GM12878 (cell line): Measurements from ENCODE around the gene BTF3L4. TPM values are rescaled to one million over a fixed set of nuclear protein-coding genes. Genes with fewer than 3 reads are reported as not detected.
A peak's percentile ranks its signal among the peaks of the same experiment; 100 is the strongest.

Experiments used
- CBFB ChIP-seq: IDR thresholded peaks from 2 replicates; pipeline ENCODE4 v1.6.1; 2016; ENCODE audit warnings: antibody characterized with exemption, low read depth
- CEBPB ChIP-seq, 2 experiments: fragments of 150-350 bp in 1 of 2; IDR thresholded peaks; 2 replicates each; pipeline ENCODE4 v1.6.1; 2012 to 2014; ENCODE audit warnings: low read depth in 2 of 2, low read length in 2 of 2, borderline replicate concordance in 1 of 2, inconsistent platforms in 1 of 2
- IRF5 ChIP-seq: fragments of 450-650 bp; IDR thresholded peaks from 2 replicates; pipeline ENCODE4 v1.6.1; 2017; ENCODE audit warnings: borderline replicate concordance
- MLLT1 ChIP-seq: fragments of 450-650 bp; IDR thresholded peaks from 2 replicates; pipeline ENCODE4 v1.6.1; 2016; ENCODE audit warnings: mild to moderate bottlenecking
- PRDM15 ChIP-seq: fragments of 450-650 bp; formaldehyde crosslinking; IDR thresholded peaks from 2 replicates; pipeline ENCODE4 v1.4.0; 2020; ENCODE audit warnings: mild to moderate bottlenecking, moderate library complexity
- RB1 ChIP-seq: fragments of 450-650 bp; formaldehyde crosslinking; IDR thresholded peaks from 2 replicates; pipeline ENCODE4 v1.6.1; 2017; ENCODE audit warnings: mild to moderate bottlenecking, borderline replicate concordance
- SPI1 ChIP-seq: IDR thresholded peaks from 2 replicates; pipeline ENCODE4 v1.6.1; 2011; ENCODE audit warnings: low read depth, mild to moderate bottlenecking, low read length, moderate library complexity, borderline replicate concordance; ENCODE audit not compliant: insufficient read depth
- STAT3 ChIP-seq: IDR thresholded peaks from 2 replicates; pipeline ENCODE4 v1.6.1; 2011; ENCODE audit warnings: low read depth, low read length, improper control_type of control experiment
- TBL1XR1 ChIP-seq: IDR thresholded peaks from 2 replicates; pipeline ENCODE4 v1.6.1; 2012; ENCODE audit warnings: low read depth, low read length, improper control_type of control experiment
- ZBTB40 ChIP-seq: fragments of 450-650 bp; IDR thresholded peaks from 2 replicates; pipeline ENCODE4 v1.6.1; 2016; ENCODE audit warnings: mild to moderate bottlenecking, moderate library complexity, borderline replicate concordance
- ZNF217 ChIP-seq: fragments of 450-650 bp; IDR thresholded peaks from 2 replicates; pipeline ENCODE4 v1.6.1; 2017; ENCODE audit warnings: antibody characterized with exemption, mild to moderate bottlenecking
- ZNF592 ChIP-seq: fragments of 450-650 bp; IDR thresholded peaks from 2 replicates; pipeline ENCODE4 v1.6.1; 2017; ENCODE audit warnings: mild to moderate bottlenecking, moderate library complexity
- ZZZ3 ChIP-seq: IDR thresholded peaks from 2 replicates; pipeline ENCODE4 v1.6.1; 2011; ENCODE audit warnings: low read depth; ENCODE audit not compliant: control insufficient read depth, insufficient read length
- polyA plus RNA-seq, 11 experiments: library from polyadenylated mRNA; depleted of rRNA in 4 of 11; unstranded in 6 of 11; stranded (reverse) in 5 of 11; fragments of >200 nt; fragmentation: Nextera tagmentation in 4 of 11; fragmentation: Illumina TruSeq in 1 of 11; extraction: Ambion mirVana in 4 of 11; extraction: Trizol in 1 of 11; gene quantifications; 1 replicate in 1 of 11; 2 replicates in 10 of 11; pipeline versions ENCODE4 v1.2.1 to v1.2.3, GENCODE V29; 2011 to 2016; ENCODE audit warnings: inconsistent platforms in 2 of 11, missing spikeins in 2 of 11, low read depth in 1 of 11
- total RNA-seq, 4 experiments: library from RNA; depleted of rRNA in 3 of 4; stranded (reverse); fragments of >200 nt in 3 of 4; fragmentation: Illumina TruSeq in 1 of 4; extraction: Trizol in 1 of 4; gene quantifications; 2 replicates each; pipeline versions ENCODE4 v1.2.1 to v1.2.3, GENCODE V29; 2013 to 2021

BTF3L4 gene
- total and polyA plus RNA-seq, 10 of the 15 experiments (the other 5 are each of a cell fraction or from before 2014, with no cell fraction given): 25.0 to 76.9 (median 66.8) TPM

GRCh38 chr1:52055066-52055865 is 829 bp upstream of the BTF3L4 start, which contains the start of gene TXNDC12 (continued):
- TF ChIP-seq IRF5: no peak
- TF ChIP-seq MLLT1: peak; percentile 70
- no peak for TF ChIP-seq SPI1
- no peak for TF ChIP-seq PRDM15
- no peak for TF ChIP-seq STAT3
- TF ChIP-seq RB1: peak; percentile 57; the same call in 1 of the 2 replicates
- TF ChIP-seq ZBTB40: peak; percentile 89
- TF ChIP-seq ZNF217: no peak
- no peak for TF ChIP-seq ZZZ3
- TF ChIP-seq CEBPB (IDR thresholded peaks at IDR 0.05; ENCODE audit: borderline replicate concordance in 1 of 2, low read depth in 2 of 2, low read length in 2 of 2): no peak
- TF ChIP-seq TBL1XR1: no peak
- no peak for TF ChIP-seq ZNF592
- no peak for TF ChIP-seq CBFB
